ENCODE measurements around the gene TIMM23B.
"Not testable (repeated sequence)": the region's sequence is repeated elsewhere in the genome, so short reads cannot be mapped to it uniquely, and the experiment has no call there.

TIMM23B gene

DNA sequence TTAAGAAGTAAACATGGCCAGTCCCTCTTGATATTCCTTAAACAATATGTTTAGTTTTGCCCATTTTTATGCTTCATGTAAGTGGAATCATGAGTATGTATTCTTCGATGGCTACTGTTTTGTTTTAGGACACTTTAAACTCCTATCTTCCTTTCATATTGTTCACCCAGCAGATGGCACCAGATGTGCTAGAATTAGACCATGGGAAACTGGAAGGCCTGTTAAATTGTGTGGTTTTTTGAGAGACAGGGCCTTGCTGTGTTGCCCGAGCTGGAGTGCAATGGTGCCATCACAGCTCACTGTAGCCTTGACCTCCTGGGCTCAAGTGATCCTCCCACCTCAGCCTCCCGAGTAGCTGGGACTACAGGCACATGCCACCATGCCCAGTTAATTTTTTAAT is 11.3 kb downstream of the TIMM23B start:
- DNase-seq (ENCODE audit: low read depth): peak; percentile 26
- TF ChIP-seq, protein P1, sequence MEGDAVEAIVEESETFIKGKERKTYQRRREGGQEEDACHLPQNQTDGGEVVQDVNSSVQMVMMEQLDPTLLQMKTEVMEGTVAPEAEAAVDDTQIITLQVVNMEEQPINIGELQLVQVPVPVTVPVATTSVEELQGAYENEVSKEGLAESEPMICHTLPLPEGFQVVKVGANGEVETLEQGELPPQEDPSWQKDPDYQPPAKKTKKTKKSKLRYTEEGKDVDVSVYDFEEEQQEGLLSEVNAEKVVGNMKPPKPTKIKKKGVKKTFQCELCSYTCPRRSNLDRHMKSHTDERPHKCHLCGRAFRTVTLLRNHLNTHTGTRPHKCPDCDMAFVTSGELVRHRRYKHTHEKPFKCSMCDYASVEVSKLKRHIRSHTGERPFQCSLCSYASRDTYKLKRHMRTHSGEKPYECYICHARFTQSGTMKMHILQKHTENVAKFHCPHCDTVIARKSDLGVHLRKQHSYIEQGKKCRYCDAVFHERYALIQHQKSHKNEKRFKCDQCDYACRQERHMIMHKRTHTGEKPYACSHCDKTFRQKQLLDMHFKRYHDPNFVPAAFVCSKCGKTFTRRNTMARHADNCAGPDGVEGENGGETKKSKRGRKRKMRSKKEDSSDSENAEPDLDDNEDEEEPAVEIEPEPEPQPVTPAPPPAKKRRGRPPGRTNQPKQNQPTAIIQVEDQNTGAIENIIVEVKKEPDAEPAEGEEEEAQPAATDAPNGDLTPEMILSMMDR (IDR thresholded peaks at IDR 0.05; ENCODE audit: low read length, missing control alignments): peak; percentile 3
- H3K4me3 ChIP-seq (replicated peaks; ENCODE audit: low read depth, low read length): not testable (repeated sequence)

DNA sequence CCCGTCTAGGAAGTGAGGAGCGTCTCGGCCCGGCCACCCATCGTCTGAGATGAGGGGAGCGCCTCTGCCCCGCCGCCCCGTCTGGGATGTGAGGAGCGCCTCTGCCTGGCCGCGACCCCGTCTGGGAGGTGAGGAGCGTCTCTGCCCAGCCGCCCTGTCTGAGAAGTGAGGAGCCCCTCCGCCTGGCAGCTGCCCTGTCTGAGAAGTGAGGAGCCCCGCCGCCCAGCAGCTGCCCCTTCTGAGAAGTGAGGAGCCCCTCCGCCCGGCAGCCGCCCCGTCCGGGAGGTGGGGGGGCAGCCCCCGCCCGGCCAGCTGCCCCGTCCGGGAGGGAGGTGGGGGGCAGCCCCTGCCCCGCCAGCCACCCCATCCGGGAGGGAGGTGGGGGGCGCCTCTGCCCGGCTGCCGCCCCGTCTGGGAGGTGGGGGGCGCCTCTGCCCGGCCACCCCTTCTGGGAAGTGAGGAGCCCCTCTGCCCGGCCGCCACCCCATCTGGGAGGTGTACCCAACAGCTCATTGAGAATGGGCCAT is 28.5 kb downstream of the TIMM23B start:
- not testable (repeated sequence) for H3K4me3 ChIP-seq (replicated peaks; ENCODE audit: low read depth, low read length); DNase-seq (ENCODE audit: low read depth)

DNA sequence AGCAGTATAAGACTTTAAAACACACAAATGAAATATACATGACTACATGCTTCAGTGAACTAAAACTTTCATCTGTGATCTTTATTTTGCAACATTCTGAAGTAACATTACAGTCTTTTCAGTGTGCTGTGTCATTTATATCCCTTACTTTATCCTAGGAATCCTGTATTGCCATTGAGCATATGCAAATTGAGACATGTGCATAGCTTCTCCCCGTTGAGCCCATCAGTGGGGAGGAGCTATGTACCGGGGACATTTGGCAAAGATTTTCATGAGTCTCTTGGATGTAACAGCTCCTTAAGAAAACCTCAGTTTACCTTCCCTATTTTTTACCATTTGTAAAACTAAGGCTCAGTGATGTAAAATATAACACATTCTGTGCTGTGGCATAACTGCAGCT is 29.6 kb downstream of the TIMM23B start:
- not testable (repeated sequence) for DNase-seq (ENCODE audit: low read depth)

DNA sequence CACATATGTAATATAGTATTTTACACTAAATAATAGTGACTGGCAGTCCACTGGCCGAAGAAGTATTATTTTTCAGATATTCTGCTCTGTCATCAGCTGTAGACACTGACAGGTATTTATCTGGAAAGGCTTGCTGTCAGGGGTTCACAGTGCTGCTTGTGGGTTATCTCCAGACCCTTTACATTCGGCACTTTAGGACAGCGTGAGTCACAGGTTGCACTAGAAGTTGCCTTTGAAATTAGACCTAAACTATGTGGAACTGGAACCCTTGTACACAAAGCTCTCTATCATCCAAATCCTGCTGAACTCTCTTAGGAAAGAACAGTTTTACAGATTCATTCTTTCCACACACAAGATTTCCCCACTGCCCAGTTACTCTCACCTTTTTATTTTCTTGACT is 30.2 kb downstream of the TIMM23B start:
- not testable (repeated sequence) for H3K4me3 ChIP-seq (replicated peaks; ENCODE audit: low read depth, low read length); DNase-seq (ENCODE audit: low read depth)

More for the DNA sequence above, 29.6 kb downstream of the TIMM23B start:
- H3K4me3 ChIP-seq (replicated peaks; ENCODE audit: low read depth, low read length): not testable (repeated sequence)

DNA sequence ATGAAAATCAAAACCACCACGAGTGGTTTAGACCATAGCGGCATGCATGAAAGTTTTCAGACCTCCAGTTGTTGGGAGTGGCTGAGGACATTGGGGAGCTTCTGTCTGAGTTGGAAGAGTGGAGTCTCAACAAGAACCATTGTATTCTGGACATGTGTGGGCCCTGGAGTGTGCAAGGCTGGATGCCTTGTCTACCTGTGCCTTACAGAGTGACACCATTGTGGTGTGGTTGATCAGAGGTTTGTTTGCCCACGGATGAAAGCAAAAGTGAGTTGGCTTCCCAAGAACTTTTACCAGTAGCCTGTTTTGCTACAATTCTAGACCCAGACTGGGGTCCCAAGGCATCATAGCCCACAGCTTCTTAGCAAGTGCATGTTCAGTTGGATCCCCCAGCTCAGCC is 35.9 kb downstream of the TIMM23B start:
- H3K4me3 ChIP-seq (replicated peaks; ENCODE audit: low read depth, low read length); DNase-seq (ENCODE audit: low read depth): not testable (repeated sequence)

DNA sequence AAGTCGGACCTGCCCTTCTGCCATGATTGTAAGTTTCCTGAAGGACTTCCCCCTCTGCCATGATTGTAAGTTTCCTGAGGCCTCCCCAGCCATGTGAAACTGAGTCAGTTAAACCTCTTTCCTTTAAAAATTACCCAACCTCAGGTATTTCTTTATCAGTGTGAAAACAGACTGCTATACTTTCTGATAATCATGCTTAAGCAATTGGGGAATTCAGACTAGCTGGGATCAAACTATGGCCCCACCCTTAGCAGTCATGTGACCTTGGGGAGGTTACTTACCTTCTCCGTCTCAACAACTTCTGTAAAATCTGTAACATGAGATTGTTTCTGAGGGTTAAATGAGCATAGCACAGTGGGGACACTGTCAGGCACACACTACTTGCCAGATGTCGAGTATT is 45.4 kb downstream of the TIMM23B start:
- DNase-seq (ENCODE audit: low read depth); H3K4me3 ChIP-seq (replicated peaks; ENCODE audit: low read depth, low read length): not testable (repeated sequence)

DNA sequence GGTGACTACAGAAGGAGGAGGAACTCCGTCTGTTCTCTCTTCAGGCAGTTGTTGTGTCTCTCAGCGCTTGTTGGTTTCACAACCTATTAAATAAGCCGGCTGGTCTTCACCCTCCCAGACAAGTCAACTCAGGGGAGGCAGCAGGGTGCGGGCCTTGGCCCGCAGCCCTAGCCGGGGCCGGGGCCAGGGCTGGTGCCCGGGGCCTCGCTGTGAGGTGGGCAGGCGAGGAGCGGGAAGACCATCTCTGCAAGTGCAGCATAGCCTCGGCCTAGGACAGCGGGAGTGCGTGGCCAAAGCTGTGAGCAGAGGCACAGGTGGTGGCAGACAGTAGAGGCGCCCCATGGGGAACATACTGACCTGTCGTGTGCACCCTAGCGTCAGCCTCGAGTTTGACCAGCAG is 46.5 kb downstream of the TIMM23B start, which contains the start of gene AGAP6:
TSS of gene AGAP6 (plus strand) at position 31 of the 400 bp plus-strand sequence. CDS start at position 341, 310 bp downstream.
- H3K4me3 ChIP-seq (replicated peaks; ENCODE audit: low read depth, low read length); DNase-seq (ENCODE audit: low read depth): not testable (repeated sequence)

DNA sequence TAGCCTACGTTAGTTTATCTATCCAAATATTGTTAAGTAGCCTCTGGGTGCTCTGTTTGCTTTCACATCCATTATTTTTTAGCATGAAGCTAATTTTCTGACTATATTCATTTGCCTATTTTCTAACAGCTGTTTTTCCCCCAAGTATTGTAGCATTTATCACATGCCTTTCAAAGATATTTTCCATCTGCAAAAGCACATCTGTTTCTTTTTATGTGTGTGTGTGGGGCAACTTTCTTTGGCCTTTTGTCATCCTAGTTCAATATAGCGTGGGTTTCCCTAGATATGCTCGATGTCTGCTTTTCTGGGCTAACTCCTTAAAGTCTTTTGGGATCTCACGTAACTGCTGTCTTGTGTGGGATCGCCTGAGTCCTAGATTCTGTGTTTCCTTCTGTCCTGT is 53.5 kb downstream of the TIMM23B start:
- not testable (repeated sequence) for DNase-seq (ENCODE audit: low read depth); H3K4me3 ChIP-seq (replicated peaks; ENCODE audit: low read depth, low read length)

DNA sequence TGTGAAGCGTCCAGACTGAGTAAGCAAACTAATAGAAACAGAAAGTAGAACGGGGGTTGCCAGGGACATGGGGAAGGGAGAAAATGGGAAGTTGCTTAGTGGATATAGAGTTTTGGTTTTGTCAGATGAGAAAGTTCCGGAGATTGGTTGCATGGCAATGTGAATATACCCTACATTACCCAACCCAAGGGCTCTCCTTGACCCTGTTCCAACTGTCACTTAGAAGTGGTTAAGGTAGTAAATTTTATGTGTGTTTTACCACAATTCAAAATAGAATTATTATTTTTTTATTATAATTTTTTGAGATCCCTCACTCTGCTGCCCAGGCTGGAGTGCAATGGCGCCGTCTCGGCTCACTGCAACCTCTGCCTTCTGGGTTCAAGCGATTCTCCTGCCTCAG is 72.2 kb downstream of the TIMM23B start:
- not testable (repeated sequence) for H3K4me3 ChIP-seq (replicated peaks; ENCODE audit: low read depth, low read length); DNase-seq (ENCODE audit: low read depth)

DNA sequence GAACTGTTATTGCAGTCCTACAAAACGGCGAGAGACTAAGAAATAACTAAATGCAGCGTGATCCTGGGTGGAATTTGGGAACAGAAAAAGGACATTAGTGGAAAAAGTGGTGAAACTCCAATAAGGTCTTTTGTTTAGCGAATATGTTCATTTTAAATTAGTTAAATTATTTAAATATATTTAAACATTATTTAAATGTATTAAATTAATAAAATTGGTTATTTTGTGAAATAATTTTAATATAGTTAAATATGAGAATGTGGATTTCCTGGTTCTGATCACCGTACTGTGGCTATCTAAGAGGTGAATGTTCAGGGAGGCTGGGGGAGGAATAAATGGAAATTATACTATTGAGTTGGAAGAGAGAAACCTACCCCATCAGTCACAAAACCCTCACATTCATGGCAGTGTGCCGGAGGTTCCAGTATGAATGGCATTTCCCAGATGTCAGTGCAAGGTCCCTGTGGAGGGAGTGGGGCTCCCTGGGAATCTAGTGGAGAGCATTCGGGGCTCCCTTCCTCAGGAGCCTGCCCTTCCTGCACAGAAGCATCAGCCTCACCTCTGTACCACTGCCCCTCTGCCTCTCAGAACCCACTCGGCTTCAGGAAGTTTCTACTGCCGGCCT is 73.9 kb downstream of the TIMM23B start:
- H3K4me3 ChIP-seq (replicated peaks; ENCODE audit: low read depth, low read length): not testable (repeated sequence)
- DNase-seq (ENCODE audit: low read depth): peak; percentile 11

DNA sequence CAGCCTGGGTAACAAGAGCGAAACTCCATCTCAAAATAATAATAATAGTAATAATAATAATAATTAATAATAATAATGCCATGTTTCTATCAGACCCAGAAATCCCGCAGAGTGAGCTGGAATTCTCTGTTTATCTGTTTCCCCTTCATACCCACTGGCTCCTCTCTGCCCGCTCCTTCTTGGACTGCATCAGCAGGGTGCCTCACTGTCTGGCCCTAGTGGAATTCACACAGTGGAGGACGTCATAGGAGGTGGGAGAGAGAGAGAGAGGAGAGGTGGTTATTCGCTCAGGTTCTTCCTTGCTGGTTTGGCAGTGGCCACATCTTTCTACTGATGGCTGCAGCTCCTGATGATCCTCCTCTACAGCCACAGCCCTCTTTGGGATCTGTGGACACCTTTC is 75.1 kb downstream of the TIMM23B start:
- not testable (repeated sequence) for H3K4me3 ChIP-seq (replicated peaks; ENCODE audit: low read depth, low read length); DNase-seq (ENCODE audit: low read depth)

DNA sequence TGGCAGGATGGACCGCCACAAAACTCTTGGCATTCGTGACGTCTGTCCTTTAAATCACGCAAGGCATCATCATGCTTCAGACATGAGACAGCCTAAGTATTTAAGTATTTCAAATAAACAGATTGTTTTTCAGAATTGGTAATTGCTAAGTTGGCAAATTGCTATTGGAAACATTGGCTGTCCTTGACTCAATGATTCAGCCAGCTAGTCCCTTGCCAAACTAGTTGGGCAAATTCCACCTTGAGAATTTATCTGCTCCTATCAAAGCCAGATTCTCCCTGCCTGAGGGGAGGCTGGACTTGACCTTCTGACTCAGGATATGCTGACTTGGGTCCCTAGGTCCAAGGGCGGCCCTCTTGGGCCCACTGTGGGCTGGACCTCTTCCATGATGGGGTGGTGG is 75.8 kb downstream of the TIMM23B start:
- not testable (repeated sequence) for DNase-seq (ENCODE audit: low read depth); H3K4me3 ChIP-seq (replicated peaks; ENCODE audit: low read depth, low read length)

DNA sequence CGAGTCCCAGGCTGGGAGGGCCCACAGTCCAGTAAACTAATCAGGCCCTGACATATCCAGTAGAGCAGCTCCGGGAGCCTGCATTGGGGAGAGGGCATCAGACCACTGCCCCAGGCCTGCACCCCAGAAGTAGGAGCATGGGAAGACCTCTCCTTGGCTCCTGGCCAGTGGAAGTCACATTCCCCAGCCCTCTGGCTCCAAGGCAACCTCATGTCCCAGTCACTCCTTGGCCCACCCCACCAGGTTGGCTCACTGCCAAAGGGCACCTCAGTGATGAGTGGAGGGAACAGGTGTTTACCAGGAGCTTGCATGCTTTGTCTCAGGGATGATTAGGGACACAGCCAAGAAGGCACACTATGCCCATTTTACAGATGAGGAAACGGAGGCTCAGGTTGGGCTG is 77.4 kb downstream of the TIMM23B start:
- not testable (repeated sequence) for H3K4me3 ChIP-seq (replicated peaks; ENCODE audit: low read depth, low read length); DNase-seq (ENCODE audit: low read depth)

DNA sequence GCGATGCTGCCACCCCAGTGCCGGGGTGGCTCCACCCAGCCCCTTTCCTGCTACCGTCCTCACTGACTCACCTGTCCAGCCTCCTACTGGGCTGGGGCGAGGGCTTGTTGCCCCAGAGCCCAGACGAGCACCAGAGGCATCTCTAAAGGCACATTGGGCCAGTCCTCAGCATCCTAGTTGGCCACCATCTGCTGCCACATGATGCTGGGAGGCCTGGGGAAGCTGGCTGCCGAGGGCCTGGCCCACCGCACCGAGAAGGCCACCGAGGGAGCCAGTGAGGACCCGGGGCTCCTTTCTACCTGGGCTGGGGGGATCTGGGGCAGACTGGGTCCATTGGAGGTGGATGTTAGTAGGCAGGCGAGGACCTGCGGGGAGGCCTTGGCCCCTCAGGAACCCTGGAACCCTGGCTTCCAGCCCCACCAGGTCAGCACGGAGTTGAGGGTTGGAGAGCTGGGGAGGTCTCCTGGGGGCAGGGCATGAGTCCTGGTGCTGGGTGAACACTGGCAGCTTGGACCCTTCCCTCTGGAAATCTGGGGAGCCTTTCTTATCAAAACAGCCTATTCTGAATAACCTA is 78.7 kb downstream of the TIMM23B start:
- not testable (repeated sequence) for H3K4me3 ChIP-seq (replicated peaks; ENCODE audit: low read depth, low read length); DNase-seq (ENCODE audit: low read depth)
